HG03135 (cell line): Measurements from ENCODE around the gene BRME1.

Experiments used
- ATAC-seq: cut with Tn5 transposase; IDR thresholded peaks from one replicate; pipeline ENCODE4 v1.9.1; 2021; ENCODE audit warnings: mild to moderate bottlenecking, moderate library complexity; ENCODE audit not compliant: unreplicated experiment

BRME1 gene

GRCh38 chr19:13892870-13893269, 13.0 kb downstream of the BRME1 start:
- no peak for ATAC-seq

- ATAC-seq, result no peak
These were observed 15.8 kb downstream of the BRME1 start for GRCh38 chr19:13890136-13890535.

- ATAC-seq, result no peak
These were observed 17.6 kb downstream of the BRME1 start for GRCh38 chr19:13888281-13888680.

- ATAC-seq, result no peak
These were observed 18.4 kb downstream of the BRME1 start for GRCh38 chr19:13887517-13887916.

- no peak for ATAC-seq
These were observed 18.9 kb downstream of the BRME1 start for GRCh38 chr19:13887018-13887436.

GRCh38 chr19:13885826-13886365, 20.0 kb downstream of the BRME1 start:
- ATAC-seq, result no peak

GRCh38 chr19:13884726-13885591, 21.0 kb downstream of the BRME1 start:
- ATAC-seq, result no peak

- no peak for ATAC-seq
These were observed 22.3 kb downstream of the BRME1 start for GRCh38 chr19:13883516-13884064.

- no peak for ATAC-seq
These were observed 23.1 kb downstream of the BRME1 start for GRCh38 chr19:13882836-13883235.

- no peak for ATAC-seq
These were observed 23.5 kb downstream of the BRME1 start for GRCh38 chr19:13882419-13882795.

GRCh38 chr19:13881692-13882418, 24.1 kb downstream of the BRME1 start:
- ATAC-seq, result no peak

GRCh38 chr19:13881251-13881691, 24.6 kb downstream of the BRME1 start:
- ATAC-seq, result no peak

- peak; percentile 66 for ATAC-seq
These were observed 25.6 kb downstream of the BRME1 start for GRCh38 chr19:13880059-13881043.

- no peak for ATAC-seq
These were observed 28.6 kb downstream of the BRME1 start for GRCh38 chr19:13877303-13877702.

- ATAC-seq, result no peak
These were observed 29.1 kb downstream of the BRME1 start, which contains the start of gene NANOS3 for GRCh38 chr19:13876834-13877233. TSS of gene NANOS3 (plus strand) at chr19:13877134. CDS start at chr19:13877249, 115 bp downstream.

GRCh38 chr19:13875824-13876223, 30.1 kb downstream of the BRME1 start:
- no peak for ATAC-seq

GRCh38 chr19:13873834-13874515, 31.9 kb downstream of the BRME1 start:
- ATAC-seq, result no peak

- no peak for ATAC-seq
These were observed 33.1 kb downstream of the BRME1 start for GRCh38 chr19:13872695-13873389.

- ATAC-seq, result no peak
These were observed 33.6 kb downstream of the BRME1 start for GRCh38 chr19:13872339-13872694.
